ENCODE data around the gene FARP2. TPM values are rescaled to one million over a fixed set of nuclear protein-coding genes. Genes with fewer than 3 reads are reported as not detected.
"Not testable (repeated sequence)": the region's sequence is repeated elsewhere in the genome, so short reads cannot be mapped to it uniquely, and the experiment has no call there.

The FARP2 gene
- total RNA-seq, 1 experiment from 2014 or later, result 59.0 TPM

DNA sequence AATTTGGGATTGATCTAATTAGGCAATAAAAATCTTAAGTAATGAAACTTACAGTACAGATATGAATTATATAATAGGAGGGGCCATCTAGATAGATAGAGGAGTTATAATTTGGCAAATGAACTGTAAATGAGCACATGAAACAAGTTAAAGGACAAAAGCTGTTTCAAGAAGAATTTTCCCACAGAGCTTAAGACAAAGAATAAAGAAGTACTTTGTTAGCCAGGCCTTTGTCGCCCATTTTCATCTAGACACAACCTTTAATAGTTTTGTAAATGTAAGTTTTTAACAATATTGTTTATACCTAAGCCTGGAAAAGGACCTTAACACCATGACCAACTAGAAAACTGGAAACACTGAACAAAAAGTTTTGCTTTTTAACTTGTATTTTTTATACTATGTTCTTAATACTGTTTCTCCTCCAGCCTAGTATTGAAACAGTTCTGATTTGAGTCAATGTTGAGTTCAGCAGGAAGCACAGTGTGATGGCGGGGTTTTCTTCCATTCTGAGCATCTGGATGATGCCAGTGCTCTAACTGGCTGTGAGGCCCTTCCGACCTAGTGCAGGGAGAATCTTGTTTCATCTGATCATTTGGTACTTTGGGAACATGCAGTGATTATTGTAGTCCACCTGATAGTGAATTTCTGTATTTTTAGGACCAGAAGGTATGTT lies 37.6 kb downstream of the FARP2 start:
- peaks cover 19% of the 10 kb centered on the region for H3K4me1 Mint-ChIP-seq (ENCODE audit: low read depth, unreplicated experiment)
- no peak overlapping the region for H3K4me3 Mint-ChIP-seq (ENCODE audit: low read depth, unreplicated experiment)
- no peaks in the 10 kb centered on the region for H3K9me3 Mint-ChIP-seq (ENCODE audit: low read depth, unreplicated experiment)
- H3K27ac Mint-ChIP-seq (ENCODE audit: unreplicated experiment), result no peak overlapping the region
- BruUV-seq (replicated peaks), result no TSS peak
- H3K27me3 Mint-ChIP-seq (ENCODE audit: unreplicated experiment), result no peaks in the 10 kb centered on the region
- peaks cover 9% of the 10 kb centered on the region for H3K36me3 Mint-ChIP-seq (ENCODE audit: insufficient read depth, unreplicated experiment)
- intact Hi-C loops (cut with micrococcal nuclease; ENCODE audit: unreplicated experiment), result loop anchor here (5.0 kb wide), 1 partner anchor 36 kb away; the partner anchor contains the start of gene FARP2
- no peak for TF ChIP-seq CTCF (IDR thresholded peaks at IDR 0.05; ENCODE audit: unreplicated experiment)
- DNase-seq, result no peak
- CTCF ChIA-PET, result interaction anchor here (2.3 kb wide), 1 partner anchor 19 kb away, joined by 7 read pairs; no protein-coding TSS in a partner anchor

DNA sequence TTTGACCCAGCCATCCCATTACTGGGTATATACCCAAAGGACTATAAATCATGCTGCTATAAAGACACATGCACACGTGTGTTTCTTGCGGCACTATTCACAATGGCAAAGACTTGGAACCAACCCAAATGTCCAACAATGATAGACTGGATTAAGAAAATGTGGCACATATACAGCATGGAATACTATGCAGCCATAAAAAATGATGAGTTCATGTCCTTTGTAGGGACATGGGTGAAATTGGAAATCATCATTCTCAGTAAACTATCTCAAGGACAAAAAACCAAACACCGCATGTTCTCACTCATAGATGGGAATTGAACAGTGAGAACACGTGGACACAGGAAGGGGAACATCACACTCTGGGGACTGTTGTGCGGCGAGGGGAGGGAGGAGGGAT lies 40.7 kb downstream of the FARP2 start:
- H3K4me3 Mint-ChIP-seq (ENCODE audit: low read depth, unreplicated experiment); H3K27me3 Mint-ChIP-seq (ENCODE audit: unreplicated experiment); H3K36me3 Mint-ChIP-seq (ENCODE audit: insufficient read depth, unreplicated experiment); H3K27ac Mint-ChIP-seq (ENCODE audit: unreplicated experiment); BruUV-seq (replicated peaks); H3K9me3 Mint-ChIP-seq (ENCODE audit: low read depth, unreplicated experiment); CTCF ChIA-PET; DNase-seq; intact Hi-C loops (cut with micrococcal nuclease; ENCODE audit: unreplicated experiment): not testable (repeated sequence)
- peaks cover 22% of the 10 kb centered on the region for H3K4me1 Mint-ChIP-seq (ENCODE audit: low read depth, unreplicated experiment)

- no peak for TF ChIP-seq CTCF (IDR thresholded peaks at IDR 0.05; ENCODE audit: unreplicated experiment)
- Mint-ChIP-seq H3K4me3 (ENCODE audit: low read depth, unreplicated experiment) (no peak overlapping the region), H3K27me3 (ENCODE audit: unreplicated experiment) (no peaks in the 10 kb centered on the region), H3K36me3 (ENCODE audit: insufficient read depth, unreplicated experiment) (peaks cover 4% of the 10 kb centered on the region), H3K9me3 (ENCODE audit: low read depth, unreplicated experiment) (no peaks in the 10 kb centered on the region), H3K27ac (ENCODE audit: unreplicated experiment) (no peak overlapping the region), H3K4me1 (ENCODE audit: low read depth, unreplicated experiment) (peaks cover 14% of the 10 kb centered on the region)
- no TSS peak for BruUV-seq (replicated peaks)
- intact Hi-C loops (cut with micrococcal nuclease; ENCODE audit: unreplicated experiment), result no loop called here
- CTCF ChIA-PET, result interaction anchor here (1.0 kb wide), 1 partner anchor 8 kb away, joined by 3 read pairs; no protein-coding TSS in a partner anchor
- DNase-seq, result no peak
Measured at GRCh38 chr2:241399941-241400922, 44.1 kb downstream of the FARP2 start.

- no peak for DNase-seq
- H3K9me3 Mint-ChIP-seq (ENCODE audit: low read depth, unreplicated experiment), result no peaks in the 10 kb centered on the region
- BruUV-seq (replicated peaks), result no TSS peak
- H3K27me3 Mint-ChIP-seq (ENCODE audit: unreplicated experiment), result no peaks in the 10 kb centered on the region
- CTCF ChIA-PET, result no interaction called here
- intact Hi-C loops (cut with micrococcal nuclease; ENCODE audit: unreplicated experiment), result no loop called here
- H3K27ac Mint-ChIP-seq (ENCODE audit: unreplicated experiment), result no peak overlapping the region
- no peak for TF ChIP-seq CTCF (IDR thresholded peaks at IDR 0.05; ENCODE audit: unreplicated experiment)
- no peak overlapping the region for H3K4me3 Mint-ChIP-seq (ENCODE audit: low read depth, unreplicated experiment)
- H3K36me3 Mint-ChIP-seq (ENCODE audit: insufficient read depth, unreplicated experiment), result no peaks in the 10 kb centered on the region
- H3K4me1 Mint-ChIP-seq (ENCODE audit: low read depth, unreplicated experiment), result no peaks in the 10 kb centered on the region
Measured at GRCh38 chr2:241408849-241409248, 52.8 kb downstream of the FARP2 start.

Data from Calu3 (cell line).